Measurements from ENCODE around the gene TSPAN9.

Gene TSPAN9

GRCh38 chr12:3250034-3250433 lies 172.9 kb downstream of the TSPAN9 start:
- H3K27me3 ChIP-seq (ENCODE audit: insufficient read depth, poor library complexity, severe bottlenecking), result no peaks in the 10 kb centered on the region
- no peak overlapping the region for H3K27ac ChIP-seq (replicated peaks)
- H3K4me3 ChIP-seq (replicated peaks; ENCODE audit: insufficient read depth, low read length), result no peak overlapping the region
- DNase-seq (ENCODE audit: low read depth in 1 of 2, low spot score in 1 of 2), result no peak
- no peak for TF ChIP-seq SPI1 (IDR thresholded peaks at IDR 0.05; ENCODE audit: borderline replicate concordance, low read depth)
- TF ChIP-seq CTCF (IDR thresholded peaks at IDR 0.05; ENCODE audit: insufficient read depth, low read length), result no peak
- no peak for TF ChIP-seq GABPA (IDR thresholded peaks at IDR 0.05; ENCODE audit: low read depth)
- no peak for TF ChIP-seq POLR2AphosphoS5 (IDR thresholded peaks at IDR 0.05; ENCODE audit: low read depth)
- TF ChIP-seq REST (IDR thresholded peaks at IDR 0.05; ENCODE audit: insufficient replicate concordance, low read depth), result no peak

GRCh38 chr12:3250576-3250975 lies 173.4 kb downstream of the TSPAN9 start:
- no peaks in the 10 kb centered on the region for H3K27me3 ChIP-seq (ENCODE audit: insufficient read depth, poor library complexity, severe bottlenecking)
- no peak for DNase-seq (ENCODE audit: low read depth in 1 of 2, low spot score in 1 of 2)
- H3K27ac ChIP-seq (replicated peaks), result no peak overlapping the region
- TF ChIP-seq REST (IDR thresholded peaks at IDR 0.05; ENCODE audit: insufficient replicate concordance, low read depth) (no peak), POLR2AphosphoS5 (IDR thresholded peaks at IDR 0.05; ENCODE audit: low read depth) (no peak), CTCF (IDR thresholded peaks at IDR 0.05; ENCODE audit: insufficient read depth, low read length) (no peak), GABPA (IDR thresholded peaks at IDR 0.05; ENCODE audit: low read depth) (no peak), SPI1 (IDR thresholded peaks at IDR 0.05; ENCODE audit: borderline replicate concordance, low read depth) (no peak)
- no peak overlapping the region for H3K4me3 ChIP-seq (replicated peaks; ENCODE audit: insufficient read depth, low read length)

GRCh38 chr12:3251067-3251466 lies 173.9 kb downstream of the TSPAN9 start:
- H3K4me3 ChIP-seq (replicated peaks; ENCODE audit: insufficient read depth, low read length), result no peak overlapping the region
- peak in 1 of 2 experiments; percentile 25 for DNase-seq (ENCODE audit: low read depth in 1 of 2, low spot score in 1 of 2)
- no peak overlapping the region for H3K27ac ChIP-seq (replicated peaks)
- no peaks in the 10 kb centered on the region for H3K27me3 ChIP-seq (ENCODE audit: insufficient read depth, poor library complexity, severe bottlenecking)
- no peak for TF ChIP-seq GABPA (IDR thresholded peaks at IDR 0.05; ENCODE audit: low read depth)

GRCh38 chr12:3251691-3252090 lies 174.5 kb downstream of the TSPAN9 start:
- DNase-seq (ENCODE audit: low read depth in 1 of 2, low spot score in 1 of 2), result no peak
- no peak for TF ChIP-seq REST (IDR thresholded peaks at IDR 0.05; ENCODE audit: insufficient replicate concordance, low read depth)
- TF ChIP-seq GABPA (IDR thresholded peaks at IDR 0.05; ENCODE audit: low read depth), result no peak
- no peak for TF ChIP-seq CTCF (IDR thresholded peaks at IDR 0.05; ENCODE audit: insufficient read depth, low read length)
- no peaks in the 10 kb centered on the region for H3K27me3 ChIP-seq (ENCODE audit: insufficient read depth, poor library complexity, severe bottlenecking)
- H3K27ac ChIP-seq (replicated peaks), result no peak overlapping the region
- H3K4me3 ChIP-seq (replicated peaks; ENCODE audit: insufficient read depth, low read length), result no peak overlapping the region
